H9 (cell line): Measurements from ENCODE around the gene SLC16A6. TPM values are rescaled to one million over a fixed set of nuclear protein-coding genes. Genes with fewer than 3 reads are reported as not detected.

Experiments
- DNase-seq: peaks from one replicate; pipeline ENCODE4 v3.0.0-alpha.2; 2017
- H2AFZ ChIP-seq: one replicate; pipeline ENCODE4 v1.6.1; 2013; ENCODE audit warnings: mild to moderate bottlenecking, low read length, control low read depth, moderate library complexity
- H2AK5ac ChIP-seq: 2 replicates; pipeline ENCODE4 v1.6.1; 2013; ENCODE audit warnings: low read length, control low read depth, mixed read lengths; ENCODE audit not compliant: insufficient read length
- H2BK120ac ChIP-seq: one replicate; pipeline ENCODE4 v1.6.1; 2013; ENCODE audit warnings: low read depth, mild to moderate bottlenecking, low read length, control low read depth, inconsistent platforms; ENCODE audit not compliant: poor library complexity, severe bottlenecking
- H2BK12ac ChIP-seq: 2 replicates; pipeline ENCODE4 v1.6.1; 2013; ENCODE audit warnings: low read length, control low read depth, mixed read lengths, low read depth; ENCODE audit not compliant: insufficient read length
- H2BK15ac ChIP-seq: 2 replicates; pipeline ENCODE4 v1.6.1; 2013; ENCODE audit warnings: low read depth, low read length, control low read depth
- H2BK20ac ChIP-seq: one replicate; pipeline ENCODE4 v1.6.1; 2013; ENCODE audit warnings: low read depth, mild to moderate bottlenecking, low read length, control low read depth, inconsistent platforms; ENCODE audit not compliant: poor library complexity, severe bottlenecking
- H2BK5ac ChIP-seq: 2 replicates; pipeline ENCODE4 v1.6.1; 2013; ENCODE audit warnings: low read length, control low read depth, mixed read lengths; ENCODE audit not compliant: insufficient read length
- H3K14ac ChIP-seq: 2 replicates; pipeline ENCODE4 v1.6.1; 2013; ENCODE audit warnings: low read length, control low read depth; ENCODE audit not compliant: insufficient read depth
- H3K18ac ChIP-seq: 2 replicates; pipeline ENCODE4 v1.6.1; 2013; ENCODE audit warnings: low read depth, mild to moderate bottlenecking, mixed read lengths, low read length, control low read depth; ENCODE audit not compliant: insufficient read length
- H3K23ac ChIP-seq: 2 replicates; pipeline ENCODE4 v1.6.1; 2013; ENCODE audit warnings: low read length, control low read depth, mixed read lengths, low read depth; ENCODE audit not compliant: insufficient read length
- H3K23me2 ChIP-seq: 2 replicates; pipeline ENCODE4 v1.6.1; 2013; ENCODE audit warnings: low read depth, mild to moderate bottlenecking, mixed read lengths, low read length, control low read depth; ENCODE audit not compliant: insufficient read length, poor library complexity, severe bottlenecking
- H3K27ac ChIP-seq: 2 replicates; pipeline ENCODE4 v1.5.1; 2013; ENCODE audit warnings: low read length, control low read depth, mixed read lengths, low read depth; ENCODE audit not compliant: insufficient read length
- H3K27me3 ChIP-seq: 2 replicates; pipeline ENCODE4 v1.6.1; 2013; ENCODE audit warnings: low read length, control low read depth, inconsistent platforms; ENCODE audit not compliant: insufficient read depth
- H3K4ac ChIP-seq: 2 replicates; pipeline ENCODE4 v1.6.1; 2013; ENCODE audit warnings: low read depth, mild to moderate bottlenecking, control low read depth, inconsistent platforms, low read length, moderate library complexity
- H3K4me1 ChIP-seq: 2 replicates; pipeline ENCODE4 v1.6.1; 2013; ENCODE audit warnings: low read length, control low read depth, inconsistent platforms; ENCODE audit not compliant: insufficient read depth
- H3K4me2 ChIP-seq: 2 replicates; pipeline ENCODE4 v1.6.1; 2013; ENCODE audit warnings: low read length, control low read depth, mixed read lengths; ENCODE audit not compliant: insufficient read length, insufficient read depth
- H3K56ac ChIP-seq: 2 replicates; pipeline ENCODE4 v1.6.1; 2013; ENCODE audit warnings: low read depth, mild to moderate bottlenecking, mixed read lengths, low read length, control low read depth; ENCODE audit not compliant: insufficient read length
- H3K79me1 ChIP-seq: 2 replicates; pipeline ENCODE4 v1.6.1; 2013; ENCODE audit warnings: low read depth, mild to moderate bottlenecking, moderate library complexity, low read length, control low read depth, inconsistent platforms; ENCODE audit not compliant: insufficient read depth, poor library complexity, severe bottlenecking
- H3K79me2 ChIP-seq: 2 replicates; pipeline ENCODE4 v1.6.1; 2013; ENCODE audit warnings: low read length, control low read depth, inconsistent platforms; ENCODE audit not compliant: insufficient read depth
- H3K9ac ChIP-seq: 2 replicates; pipeline ENCODE4 v1.6.1; 2013; ENCODE audit warnings: low read length, control low read depth, mixed read lengths; ENCODE audit not compliant: insufficient read length; ENCODE audit errors: extremely low read depth
- H3K9me3 ChIP-seq: one replicate; pipeline ENCODE4 v1.6.1; 2013; ENCODE audit warnings: low read depth, low read length, inconsistent platforms; ENCODE audit not compliant: control insufficient read depth
- H3T11ph ChIP-seq: one replicate; pipeline ENCODE4 v1.6.1; 2013; ENCODE audit warnings: mild to moderate bottlenecking, low read length, control low read depth, inconsistent platforms
- H4K20me1 ChIP-seq: one replicate; pipeline ENCODE4 v1.6.1; 2013; ENCODE audit not compliant: control insufficient read depth, insufficient read length, insufficient read depth
- H4K5ac ChIP-seq: 2 replicates; pipeline ENCODE4 v1.6.1; 2013; ENCODE audit warnings: low read depth, mild to moderate bottlenecking, mixed read lengths, low read length, control low read depth; ENCODE audit not compliant: insufficient read length
- H4K8ac ChIP-seq: replicated peaks from 2 replicates; pipeline ENCODE4 v1.6.1; 2013; ENCODE audit warnings: low read length, control low read depth, mixed read lengths, low read depth; ENCODE audit not compliant: insufficient read length
- H4K91ac ChIP-seq: 2 replicates; pipeline ENCODE4 v1.6.1; 2013; ENCODE audit warnings: low read depth, mild to moderate bottlenecking, moderate library complexity, mixed read lengths, low read length, control low read depth; ENCODE audit not compliant: insufficient read length
- H3K27ac Mint-ChIP-seq, 3 experiments: 2 replicates in 2 of 3; 3 replicates in 1 of 3; pipeline ENCODE4 v1.8.0; 2020 to 2021; ENCODE audit warnings: mixed read lengths in 3 of 3, mild to moderate bottlenecking in 1 of 3, moderate library complexity in 1 of 3
- H3K27me3 Mint-ChIP-seq: 2 replicates; pipeline ENCODE4 v1.8.0; 2021; ENCODE audit warnings: low read depth, mild to moderate bottlenecking, moderate library complexity, mixed read lengths
- H3K36me3 Mint-ChIP-seq, 3 experiments: 2 replicates in 2 of 3; 3 replicates in 1 of 3; pipeline ENCODE4 v1.8.0; 2020 to 2021; ENCODE audit warnings: low read depth in 3 of 3, mixed read lengths in 3 of 3; ENCODE audit not compliant: insufficient read depth in 1 of 3
- H3K4me1 Mint-ChIP-seq, 2 experiments: 2 replicates each; pipeline ENCODE4 v1.8.0; 2020; ENCODE audit warnings: mixed read lengths in 2 of 2
- H3K4me3 Mint-ChIP-seq, 2 experiments: 2 replicates in 1 of 2; 3 replicates in 1 of 2; pipeline ENCODE4 v1.8.0; 2020 to 2021; ENCODE audit warnings: mild to moderate bottlenecking in 2 of 2, mixed read lengths in 2 of 2, moderate library complexity in 1 of 2
- H3K9me3 Mint-ChIP-seq, 2 experiments: 2 replicates in 1 of 2; 3 replicates in 1 of 2; pipeline ENCODE4 v1.8.0; 2020; ENCODE audit warnings: mild to moderate bottlenecking in 2 of 2, mixed read lengths in 2 of 2, moderate library complexity in 1 of 2
- WGBS: extraction: QIAGEN DNeasy Blood & Tissue Kit; methylation state at CpG from one replicate; pipeline ENCODE4 v1.1.7; 2013; ENCODE audit warnings: missing lambda C conversion rate, low lambda C conversion rate, mixed read lengths; ENCODE audit not compliant: insufficient read length; ENCODE audit errors: extremely low coverage; 5-methylcytosine and 5-hydroxymethylcytosine counted together
- total RNA-seq: library from RNA; stranded (reverse); gene quantifications from 2 replicates; pipeline ENCODE4 v1.2.1, GENCODE V29; 2021
- TF ChIP-seq, protein P1 (sequence below): fragments of 200-600 bp; sonication (generic); conservative IDR thresholded peaks from 3 replicates; pipeline ENCODE4 v1.8.0; 2021; ENCODE audit warnings: antibody characterized with exemption, mild to moderate bottlenecking

Gene SLC16A6
- total RNA-seq, 1 experiment from 2014 or later = 0.33 TPM

DNA sequence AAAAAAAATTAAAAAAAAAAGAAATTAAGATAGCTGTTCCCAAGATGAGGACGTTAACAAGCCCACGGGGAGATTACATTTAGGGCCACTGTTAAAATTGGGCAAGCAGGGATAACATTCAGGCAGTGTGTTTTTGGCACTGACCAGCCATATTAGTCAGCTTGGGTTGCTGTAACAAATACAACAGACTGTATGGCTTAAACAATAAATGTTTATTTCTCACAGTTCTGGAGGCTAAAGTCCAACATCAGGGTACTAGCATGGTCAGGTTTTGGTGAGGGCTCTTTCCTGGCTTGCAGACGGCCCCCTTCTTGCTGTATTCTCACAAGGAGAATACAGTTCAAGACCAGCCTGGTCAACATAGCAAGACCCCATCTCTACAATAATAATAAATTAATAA is 31.7 kb upstream of the SLC16A6 start:
- H2BK120ac ChIP-seq = no peak overlapping the region
- no peak overlapping the region for H3K56ac ChIP-seq
- H3K23me2 ChIP-seq = no peaks in the 10 kb centered on the region
- no peaks in the 10 kb centered on the region for H3K9me3 ChIP-seq
- H3K27ac ChIP-seq = no peak overlapping the region
- H4K5ac ChIP-seq = no peak overlapping the region
- H3K9me3 Mint-ChIP-seq = peaks cover 0 to 2% of the 10 kb centered on the region in 2 experiments; a peak in 2 of 5 replicates
- no peak overlapping the region for H4K91ac ChIP-seq
- no peak overlapping the region for H2BK12ac ChIP-seq
- H3K9ac ChIP-seq = no peak overlapping the region
- no peak overlapping the region for H3K23ac ChIP-seq
- H3K36me3 Mint-ChIP-seq = no peaks in the 10 kb centered on the region; a peak in 1 of 7 replicates
- H3K27me3 Mint-ChIP-seq = no peaks in the 10 kb centered on the region
- no peak overlapping the region for H3K14ac ChIP-seq
- H3K4me3 Mint-ChIP-seq = no peak overlapping the region
- H3K18ac ChIP-seq = no peak overlapping the region
- no peak overlapping the region for H3K4ac ChIP-seq
- no peak overlapping the region for H3K4me2 ChIP-seq
- H2BK5ac ChIP-seq = no peak overlapping the region
- no peak overlapping the region for H3K27ac Mint-ChIP-seq
- no peak overlapping the region for H2BK15ac ChIP-seq
- no peak overlapping the region for H2AK5ac ChIP-seq
- no peak overlapping the region for H2AFZ ChIP-seq
- H3K79me1 ChIP-seq = no peaks in the 10 kb centered on the region
- H3T11ph ChIP-seq = no peak overlapping the region
- H3K27me3 ChIP-seq = no peaks in the 10 kb centered on the region
- no CpG with 5 or more reads among the region's 3 CpGs for WGBS
- peaks cover 22 to 27% of the 10 kb centered on the region in 2 experiments for H3K4me1 Mint-ChIP-seq
- H3K4me1 ChIP-seq = no peaks in the 10 kb centered on the region
- TF ChIP-seq, protein P1, sequence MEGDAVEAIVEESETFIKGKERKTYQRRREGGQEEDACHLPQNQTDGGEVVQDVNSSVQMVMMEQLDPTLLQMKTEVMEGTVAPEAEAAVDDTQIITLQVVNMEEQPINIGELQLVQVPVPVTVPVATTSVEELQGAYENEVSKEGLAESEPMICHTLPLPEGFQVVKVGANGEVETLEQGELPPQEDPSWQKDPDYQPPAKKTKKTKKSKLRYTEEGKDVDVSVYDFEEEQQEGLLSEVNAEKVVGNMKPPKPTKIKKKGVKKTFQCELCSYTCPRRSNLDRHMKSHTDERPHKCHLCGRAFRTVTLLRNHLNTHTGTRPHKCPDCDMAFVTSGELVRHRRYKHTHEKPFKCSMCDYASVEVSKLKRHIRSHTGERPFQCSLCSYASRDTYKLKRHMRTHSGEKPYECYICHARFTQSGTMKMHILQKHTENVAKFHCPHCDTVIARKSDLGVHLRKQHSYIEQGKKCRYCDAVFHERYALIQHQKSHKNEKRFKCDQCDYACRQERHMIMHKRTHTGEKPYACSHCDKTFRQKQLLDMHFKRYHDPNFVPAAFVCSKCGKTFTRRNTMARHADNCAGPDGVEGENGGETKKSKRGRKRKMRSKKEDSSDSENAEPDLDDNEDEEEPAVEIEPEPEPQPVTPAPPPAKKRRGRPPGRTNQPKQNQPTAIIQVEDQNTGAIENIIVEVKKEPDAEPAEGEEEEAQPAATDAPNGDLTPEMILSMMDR = no peak
- H3K79me2 ChIP-seq = no peaks in the 10 kb centered on the region
- H4K20me1 ChIP-seq = no peaks in the 10 kb centered on the region
- no peak for DNase-seq
- no peak overlapping the region for H4K8ac ChIP-seq
- no peak overlapping the region for H2BK20ac ChIP-seq
